Liver (tissue), 9 donors: Measurements from ENCODE around the gene GMDS. TPM values are rescaled to one million over a fixed set of nuclear protein-coding genes. Genes with fewer than 3 reads are reported as not detected.

Experiments
- DNase-seq: peaks from one replicate; pipeline ENCODE4 v3.0.0-alpha.2; 2017; ENCODE audit warnings: low spot score
- H3K27ac ChIP-seq, 2 donors: one replicate each; pipeline ENCODE4 v1.7.0; 2013; ENCODE audit warnings: inconsistent platforms in 2 of 2, low read length in 2 of 2, control low read depth in 1 of 2, low read depth in 1 of 2, mild to moderate bottlenecking in 1 of 2
- H3K27me3 ChIP-seq, 4 donors: one replicate each; pipeline versions ENCODE4 v1.6.1 to v1.7.0; 2013; ENCODE audit warnings: low read length in 3 of 4, inconsistent platforms in 1 of 4, mild to moderate bottlenecking in 1 of 4, moderate library complexity in 1 of 4; ENCODE audit not compliant: control insufficient read depth in 4 of 4, insufficient read depth in 4 of 4
- H3K36me3 ChIP-seq, 4 donors: one replicate each; pipeline versions ENCODE4 v1.6.1 to v1.7.0; 2013; ENCODE audit warnings: low read length in 3 of 4, mild to moderate bottlenecking in 3 of 4, low read depth in 1 of 4, moderate library complexity in 1 of 4; ENCODE audit not compliant: control insufficient read depth in 4 of 4, insufficient read depth in 3 of 4
- H3K4me1 ChIP-seq, 4 donors: one replicate each; pipeline versions ENCODE4 v1.6.1 to v1.7.0; 2013; ENCODE audit warnings: low read length in 3 of 4, mild to moderate bottlenecking in 3 of 4, moderate library complexity in 1 of 4; ENCODE audit not compliant: control insufficient read depth in 4 of 4, insufficient read depth in 4 of 4
- H3K4me3 ChIP-seq, 3 donors: one replicate each; pipeline versions ENCODE4 v1.6.1 to v1.7.0; 2013; ENCODE audit warnings: low read length in 3 of 3, control low read depth in 1 of 3, low read depth in 1 of 3, mild to moderate bottlenecking in 1 of 3
- H3K9ac ChIP-seq, 2 donors: one replicate each; pipeline ENCODE4 v1.7.0; 2013; ENCODE audit warnings: low read length in 2 of 2, mild to moderate bottlenecking in 2 of 2, moderate library complexity in 2 of 2, control low read depth in 1 of 2, low read depth in 1 of 2
- H3K9me3 ChIP-seq, 4 donors: one replicate each; pipeline versions ENCODE4 v1.6.1 to v1.7.0; 2013; ENCODE audit warnings: low read length in 3 of 4; ENCODE audit not compliant: control insufficient read depth in 4 of 4
- ATF3 ChIP-seq: IDR thresholded peaks from 2 replicates; pipeline ENCODE4 v1.6.1; 2016; ENCODE audit warnings: antibody characterized with exemption
- CTCF ChIP-seq: fragments of 150-350 bp; IDR thresholded peaks from 2 replicates; pipeline ENCODE4 v1.5.1; 2017; ENCODE audit warnings: improper control_type of control experiment, low read depth, low read length; ENCODE audit not compliant: missing input control
- EGR1 ChIP-seq, 2 donors: IDR thresholded peaks; 2 replicates each; pipeline ENCODE4 v1.6.1; 2016 to 2018; ENCODE audit warnings: antibody characterized with exemption in 2 of 2, low read depth in 2 of 2
- FOXA1 ChIP-seq: IDR thresholded peaks from 2 replicates; pipeline ENCODE4 v1.6.1; 2016; ENCODE audit warnings: antibody characterized with exemption
- FOXA2 ChIP-seq: IDR thresholded peaks from 2 replicates; pipeline ENCODE4 v1.6.1; 2016; ENCODE audit warnings: antibody characterized with exemption
- GABPA ChIP-seq, 2 donors: IDR thresholded peaks in 1 of 2; conservative IDR thresholded peaks in 1 of 2; 2 replicates each; pipeline ENCODE4 v1.6.1; 2016; ENCODE audit warnings: antibody characterized with exemption in 2 of 2, mild to moderate bottlenecking in 1 of 2, moderate library complexity in 1 of 2
- HNF4A ChIP-seq, 2 donors: conservative IDR thresholded peaks; 2 replicates each; pipeline ENCODE4 v1.6.1; 2016; ENCODE audit warnings: antibody characterized with exemption in 2 of 2, mild to moderate bottlenecking in 2 of 2
- HNF4G ChIP-seq: IDR thresholded peaks from 2 replicates; pipeline ENCODE4 v1.6.1; 2016; ENCODE audit warnings: antibody characterized with exemption
- JUND ChIP-seq, 2 donors: IDR thresholded peaks; 2 replicates each; pipeline ENCODE4 v1.6.1; 2016; ENCODE audit warnings: antibody characterized with exemption in 2 of 2
- MAX ChIP-seq: IDR thresholded peaks from 2 replicates; pipeline ENCODE4 v1.6.1; 2016; ENCODE audit warnings: antibody characterized with exemption
- NR2F2 ChIP-seq: IDR thresholded peaks from 2 replicates; pipeline ENCODE4 v1.6.1; 2016; ENCODE audit warnings: antibody characterized with exemption
- RAD21 ChIP-seq, 2 donors: IDR thresholded peaks; 2 replicates each; pipeline ENCODE4 v1.6.1; 2016; ENCODE audit warnings: antibody characterized with exemption in 2 of 2, mild to moderate bottlenecking in 2 of 2
- REST ChIP-seq: IDR thresholded peaks from 2 replicates; pipeline ENCODE4 v1.6.1; 2016; ENCODE audit warnings: antibody characterized with exemption, mild to moderate bottlenecking
- RXRA ChIP-seq, 2 donors: IDR thresholded peaks; 2 replicates each; pipeline ENCODE4 v1.6.1; 2017 to 2018; ENCODE audit warnings: antibody characterized with exemption in 2 of 2, mild to moderate bottlenecking in 1 of 2
- SP1 ChIP-seq: IDR thresholded peaks from 2 replicates; pipeline ENCODE4 v1.6.1; 2018; ENCODE audit warnings: antibody characterized with exemption, mild to moderate bottlenecking
- TAF1 ChIP-seq: conservative IDR thresholded peaks from 2 replicates; pipeline ENCODE4 v1.6.1; 2016; ENCODE audit warnings: antibody characterized with exemption, mild to moderate bottlenecking
- YY1 ChIP-seq: IDR thresholded peaks from 2 replicates; pipeline ENCODE4 v1.6.1; 2016; ENCODE audit warnings: antibody characterized with exemption, mild to moderate bottlenecking
- ZBTB33 ChIP-seq: IDR thresholded peaks from 2 replicates; pipeline ENCODE4 v1.6.1; 2016; ENCODE audit warnings: antibody characterized with exemption
- WGBS: extraction: QIAGEN DNeasy Blood & Tissue Kit; methylation state at CpG from one replicate; pipeline ENCODE4 v1.1.7; 2013; 5-methylcytosine and 5-hydroxymethylcytosine counted together
- polyA plus RNA-seq, 2 donors: library from polyadenylated mRNA; stranded (reverse) in 1 of 2; unstranded in 1 of 2; fragments of 200-250 nt in 1 of 2; fragments of >200 nt in 1 of 2; fragmentation: Nextera tagmentation in 1 of 2; extraction: Ambion mirVana in 1 of 2; gene quantifications; one replicate each; pipeline versions ENCODE4 v1.2.1 to v1.2.3, GENCODE V29; 2013 to 2015
- total RNA-seq, 2 donors: library from RNA; depleted of rRNA; stranded (reverse); fragments of >200 nt; gene quantifications; one replicate each; pipeline ENCODE4 v1.2.3, GENCODE V29; 2014
- donor health status: healthy.
- donor health status: healthy.
- donor health status: healthy.
- donor health status: healthy.
- donor health status: healthy.

The GMDS gene
- total and polyA plus RNA-seq, 4 donors, result 3.5 to 15.6 (median 13.0) TPM

- Histone ChIP-seq H3K27me3 (no peaks in the 10 kb centered on the region), H3K9ac (no peak overlapping the region), H3K4me3 (no peak overlapping the region), H3K27ac (no peak overlapping the region), H3K9me3 (no peaks in the 10 kb centered on the region), H3K4me1 (no peaks in the 10 kb centered on the region), H3K36me3 (no peaks in the 10 kb centered on the region)
- WGBS, result 95% methylated on average over 8 of the region's 8 CpGs
- no peak for DNase-seq
- no peak for TF ChIP-seq NR2F2
- no peak for TF ChIP-seq YY1
- no peak for TF ChIP-seq MAX
- TF ChIP-seq JUND (IDR thresholded peaks at IDR 0.05), result no peak
- TF ChIP-seq HNF4A (conservative IDR thresholded peaks at IDR 0.05), result no peak
- TF ChIP-seq REST, result no peak
- TF ChIP-seq EGR1 (IDR thresholded peaks at IDR 0.05; ENCODE audit: low read depth in 2 of 2), result no peak
- no peak for TF ChIP-seq ZBTB33
- TF ChIP-seq GABPA (IDR thresholded peaks at IDR 0.05 in 1 of 2, conservative IDR thresholded peaks at IDR 0.05 in 1 of 2), result no peak
- no peak for TF ChIP-seq RXRA (IDR thresholded peaks at IDR 0.05)
- no peak for TF ChIP-seq HNF4G
- TF ChIP-seq CTCF, result no peak
- TF ChIP-seq TAF1, result no peak
- TF ChIP-seq RAD21 (IDR thresholded peaks at IDR 0.05), result no peak
- TF ChIP-seq SP1, result no peak
- TF ChIP-seq ATF3, result no peak
- no peak for TF ChIP-seq FOXA2
- TF ChIP-seq FOXA1, result no peak
Measured at GRCh38 chr6:1759870-1760269, 485.5 kb downstream of the GMDS start.
